WTC11 (cell line): ENCODE results near the gene TCOF1. TPM values are rescaled to one million over a fixed set of nuclear protein-coding genes. Genes with fewer than 3 reads are reported as not detected.

Experiments
- ATAC-seq: fragments of 200-7000 bp; cut with Tn5 transposase; 2 replicates; pipeline ENCODE4 v1.10.0; 2021; ENCODE audit warnings: mild to moderate bottlenecking, moderate library complexity
- CTCF ChIA-PET: fragments of 300-600 bp; sonication (Branson Sonifier 250); formaldehyde crosslinking; loops from one replicate; lab custom pipeline; 2021; ENCODE audit warnings: antibody characterized with exemption; lab: Charles Lee
- POLR2A ChIA-PET: fragments of 350-600 bp; sonication (Branson Sonifier 250); formaldehyde crosslinking; loops from one replicate; lab custom pipeline; 2021; ENCODE audit warnings: antibody characterized with exemption; lab: Charles Lee
- DNase-seq: peaks from one replicate; pipeline ENCODE4 v3.0.0; 2021; ENCODE audit warnings: low spot score
- H3K27ac Mint-ChIP-seq: 2 replicates; pipeline ENCODE4 v1.8.0; 2021; ENCODE audit warnings: mixed read lengths
- H3K27me3 Mint-ChIP-seq: 2 replicates; pipeline ENCODE4 v1.8.0; 2021; ENCODE audit warnings: low read depth, mild to moderate bottlenecking, moderate library complexity, mixed read lengths
- H3K36me3 Mint-ChIP-seq: 2 replicates; pipeline ENCODE4 v1.8.0; 2021; ENCODE audit warnings: mixed read lengths
- H3K4me1 Mint-ChIP-seq: 2 replicates; pipeline ENCODE4 v1.8.0; 2022; ENCODE audit warnings: mixed read lengths
- H3K4me3 Mint-ChIP-seq: 2 replicates; pipeline ENCODE4 v1.8.0; 2021; ENCODE audit warnings: mild to moderate bottlenecking, moderate library complexity, mixed read lengths
- H3K9me3 Mint-ChIP-seq: 2 replicates; pipeline ENCODE4 v1.8.0; 2021; ENCODE audit warnings: mixed read lengths
- CREB1 ChIP-seq: sonication (generic); formaldehyde crosslinking; IDR thresholded peaks from 2 replicates; pipeline ENCODE4 v1.8.0; 2023; ENCODE audit warnings: mild to moderate bottlenecking, missing genetic modification reagents
- FOXJ3 ChIP-seq: sonication (generic); formaldehyde crosslinking; IDR thresholded peaks from 2 replicates; pipeline ENCODE4 v1.9.0; 2021; ENCODE audit warnings: missing genetic modification reagents, mild to moderate bottlenecking, borderline replicate concordance
- FOXP1 ChIP-seq: sonication (generic); formaldehyde crosslinking; IDR thresholded peaks from 2 replicates; pipeline ENCODE4 v1.8.0; 2022; ENCODE audit warnings: missing genetic modification reagents, mild to moderate bottlenecking, moderate library complexity, borderline replicate concordance
- JAZF1 ChIP-seq: fragments of 250-450 bp; sonication (Bioruptor Pico); IDR thresholded peaks from 2 replicates; pipeline ENCODE4 v1.9.0; 2021; ENCODE audit warnings: moderate library complexity, mild to moderate bottlenecking, inconsistent platforms
- NFE2L1 ChIP-seq: sonication (generic); formaldehyde crosslinking; IDR thresholded peaks from 2 replicates; pipeline ENCODE4 v1.8.1; 2023; ENCODE audit warnings: missing genetic modification reagents
- SMAD3 ChIP-seq: sonication (generic); formaldehyde crosslinking; IDR thresholded peaks from 2 replicates; pipeline ENCODE4 v1.8.0; 2022; ENCODE audit warnings: missing genetic modification reagents, mild to moderate bottlenecking, borderline replicate concordance
- SP1 ChIP-seq: sonication (generic); formaldehyde crosslinking; conservative IDR thresholded peaks from 2 replicates; pipeline ENCODE4 v1.8.1; 2022; ENCODE audit warnings: missing genetic modification reagents
- ZBTB21 ChIP-seq: sonication (generic); formaldehyde crosslinking; IDR thresholded peaks from 2 replicates; pipeline ENCODE4 v1.8.1; 2023; ENCODE audit warnings: mild to moderate bottlenecking, missing genetic modification reagents, borderline replicate concordance
- ZNF219 ChIP-seq: sonication (generic); formaldehyde crosslinking; IDR thresholded peaks from 2 replicates; pipeline ENCODE4 v1.8.0; 2023; ENCODE audit warnings: missing genetic modification reagents, mild to moderate bottlenecking, borderline replicate concordance
- total RNA-seq: library from RNA; stranded (reverse); gene quantifications from 3 replicates; pipeline ENCODE4 v1.2.3, GENCODE V29; 2021
- TF ChIP-seq, protein P1 (sequence below): sonication (generic); formaldehyde crosslinking; IDR thresholded peaks from 2 replicates; pipeline ENCODE4 v1.8.0; 2022; ENCODE audit warnings: mild to moderate bottlenecking, missing genetic modification reagents
- TF ChIP-seq, protein P2 (sequence below): sonication (generic); formaldehyde crosslinking; IDR thresholded peaks from 2 replicates; pipeline ENCODE4 v1.8.1; 2023; ENCODE audit warnings: mild to moderate bottlenecking, missing genetic modification reagents, moderate library complexity
- TF ChIP-seq, protein P3 (sequence below): sonication (generic); formaldehyde crosslinking; IDR thresholded peaks from 2 replicates; pipeline ENCODE4 v1.8.1; 2023; ENCODE audit warnings: mild to moderate bottlenecking, missing genetic modification reagents, borderline replicate concordance
- TF ChIP-seq, protein P4 (sequence below): sonication (generic); formaldehyde crosslinking; IDR thresholded peaks from 2 replicates; pipeline ENCODE4 v1.8.1; 2022; ENCODE audit warnings: low read depth, missing genetic modification reagents, borderline replicate concordance
- TF ChIP-seq, protein P5 (sequence below): sonication (generic); formaldehyde crosslinking; IDR thresholded peaks from 2 replicates; pipeline ENCODE4 v1.8.1; 2022; ENCODE audit warnings: low read depth, mild to moderate bottlenecking, moderate library complexity, missing genetic modification reagents, borderline replicate concordance
- TF ChIP-seq, protein P6 (sequence below): sonication (generic); formaldehyde crosslinking; conservative IDR thresholded peaks from 2 replicates; pipeline ENCODE4 v1.8.1; 2023; ENCODE audit warnings: mild to moderate bottlenecking, low read depth, missing genetic modification reagents, moderate library complexity

The TCOF1 gene
- total RNA-seq, 1 experiment from 2014 or later: 174 TPM

DNA sequence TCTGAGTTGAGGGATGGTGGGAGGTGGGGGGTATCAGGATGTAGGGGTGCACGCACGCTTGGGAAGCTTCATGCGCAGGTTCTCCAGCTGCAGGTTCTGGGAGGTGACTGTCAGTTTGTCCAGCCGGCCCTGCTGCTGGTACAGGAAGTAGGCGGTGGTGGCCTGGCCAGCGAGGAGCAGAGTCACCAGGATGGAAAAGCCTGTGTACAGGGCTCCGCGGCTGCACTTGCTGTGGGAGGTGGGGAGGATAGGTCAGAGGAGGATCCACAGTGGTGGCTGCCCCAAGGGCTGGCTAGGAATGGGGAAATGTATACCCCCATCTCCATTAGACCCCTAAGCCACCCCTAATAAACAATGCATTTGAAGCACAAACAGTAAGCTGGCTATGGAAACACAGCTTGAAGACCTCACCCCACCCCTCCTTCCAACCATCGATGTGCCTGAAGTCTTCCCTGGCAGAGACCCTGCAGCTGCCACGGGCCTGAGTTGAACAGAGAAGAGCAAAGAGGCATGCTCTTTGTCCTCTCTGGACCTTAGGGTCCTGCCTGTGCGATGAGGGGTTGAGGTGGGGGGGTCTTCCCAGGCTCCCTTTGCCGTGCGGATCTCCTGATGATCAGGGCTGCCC is 49.7 kb downstream of the TCOF1 start (continued):
- TF ChIP-seq JAZF1 (CRISPR knock-in tag): no peak
- TF ChIP-seq, protein P1, sequence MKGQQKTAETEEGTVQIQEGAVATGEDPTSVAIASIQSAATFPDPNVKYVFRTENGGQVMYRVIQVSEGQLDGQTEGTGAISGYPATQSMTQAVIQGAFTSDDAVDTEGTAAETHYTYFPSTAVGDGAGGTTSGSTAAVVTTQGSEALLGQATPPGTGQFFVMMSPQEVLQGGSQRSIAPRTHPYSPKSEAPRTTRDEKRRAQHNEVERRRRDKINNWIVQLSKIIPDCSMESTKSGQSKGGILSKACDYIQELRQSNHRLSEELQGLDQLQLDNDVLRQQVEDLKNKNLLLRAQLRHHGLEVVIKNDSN (CRISPR knock-in tag): no peak

DNA sequence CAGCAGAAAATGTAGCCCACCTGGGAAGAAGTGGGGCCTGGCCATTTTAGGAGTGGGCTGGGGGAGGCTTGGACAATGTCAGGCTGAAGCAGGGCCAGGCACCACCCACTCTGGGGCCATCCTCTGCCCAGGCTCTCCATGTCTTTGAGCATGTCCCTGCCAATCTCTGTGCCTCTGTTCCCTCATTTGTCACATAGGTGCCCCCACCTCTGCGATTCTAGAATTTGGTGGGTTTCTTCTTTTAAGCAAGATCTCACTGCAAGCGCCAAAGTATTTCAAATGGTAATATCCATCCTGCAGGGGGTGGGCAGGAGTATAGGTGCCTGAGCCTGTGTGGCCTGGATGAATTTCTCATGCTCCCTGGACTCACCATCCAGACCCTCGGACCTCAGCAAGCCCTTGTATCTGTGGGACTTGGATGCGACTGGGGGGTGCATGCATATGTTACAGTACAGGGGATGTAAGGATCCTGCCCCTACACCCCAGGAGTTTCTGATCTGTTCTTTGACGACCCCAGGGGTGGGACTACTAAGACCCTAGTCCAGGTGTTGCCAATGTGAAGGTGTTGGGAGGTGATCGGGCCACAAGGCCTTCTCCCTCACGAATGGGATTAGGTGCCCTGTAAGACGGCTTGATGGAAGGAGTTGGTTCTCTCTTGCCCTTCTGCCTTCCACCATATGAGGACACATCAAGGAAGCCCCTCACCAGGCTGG is 50.9 kb downstream of the TCOF1 start:
- no peak for DNase-seq
- TF ChIP-seq, protein P2, sequence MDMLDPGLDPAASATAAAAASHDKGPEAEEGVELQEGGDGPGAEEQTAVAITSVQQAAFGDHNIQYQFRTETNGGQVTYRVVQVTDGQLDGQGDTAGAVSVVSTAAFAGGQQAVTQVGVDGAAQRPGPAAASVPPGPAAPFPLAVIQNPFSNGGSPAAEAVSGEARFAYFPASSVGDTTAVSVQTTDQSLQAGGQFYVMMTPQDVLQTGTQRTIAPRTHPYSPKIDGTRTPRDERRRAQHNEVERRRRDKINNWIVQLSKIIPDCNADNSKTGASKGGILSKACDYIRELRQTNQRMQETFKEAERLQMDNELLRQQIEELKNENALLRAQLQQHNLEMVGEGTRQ (CRISPR knock-in tag): no peak
- TF ChIP-seq, protein P3, sequence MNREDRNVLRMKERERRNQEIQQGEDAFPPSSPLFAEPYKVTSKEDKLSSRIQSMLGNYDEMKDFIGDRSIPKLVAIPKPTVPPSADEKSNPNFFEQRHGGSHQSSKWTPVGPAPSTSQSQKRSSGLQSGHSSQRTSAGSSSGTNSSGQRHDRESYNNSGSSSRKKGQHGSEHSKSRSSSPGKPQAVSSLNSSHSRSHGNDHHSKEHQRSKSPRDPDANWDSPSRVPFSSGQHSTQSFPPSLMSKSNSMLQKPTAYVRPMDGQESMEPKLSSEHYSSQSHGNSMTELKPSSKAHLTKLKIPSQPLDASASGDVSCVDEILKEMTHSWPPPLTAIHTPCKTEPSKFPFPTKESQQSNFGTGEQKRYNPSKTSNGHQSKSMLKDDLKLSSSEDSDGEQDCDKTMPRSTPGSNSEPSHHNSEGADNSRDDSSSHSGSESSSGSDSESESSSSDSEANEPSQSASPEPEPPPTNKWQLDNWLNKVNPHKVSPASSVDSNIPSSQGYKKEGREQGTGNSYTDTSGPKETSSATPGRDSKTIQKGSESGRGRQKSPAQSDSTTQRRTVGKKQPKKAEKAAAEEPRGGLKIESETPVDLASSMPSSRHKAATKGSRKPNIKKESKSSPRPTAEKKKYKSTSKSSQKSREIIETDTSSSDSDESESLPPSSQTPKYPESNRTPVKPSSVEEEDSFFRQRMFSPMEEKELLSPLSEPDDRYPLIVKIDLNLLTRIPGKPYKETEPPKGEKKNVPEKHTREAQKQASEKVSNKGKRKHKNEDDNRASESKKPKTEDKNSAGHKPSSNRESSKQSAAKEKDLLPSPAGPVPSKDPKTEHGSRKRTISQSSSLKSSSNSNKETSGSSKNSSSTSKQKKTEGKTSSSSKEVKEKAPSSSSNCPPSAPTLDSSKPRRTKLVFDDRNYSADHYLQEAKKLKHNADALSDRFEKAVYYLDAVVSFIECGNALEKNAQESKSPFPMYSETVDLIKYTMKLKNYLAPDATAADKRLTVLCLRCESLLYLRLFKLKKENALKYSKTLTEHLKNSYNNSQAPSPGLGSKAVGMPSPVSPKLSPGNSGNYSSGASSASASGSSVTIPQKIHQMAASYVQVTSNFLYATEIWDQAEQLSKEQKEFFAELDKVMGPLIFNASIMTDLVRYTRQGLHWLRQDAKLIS: no peak
- TF ChIP-seq SMAD3 (CRISPR knock-in tag) (no peak), ZBTB21 (CRISPR knock-in tag) (no peak), FOXP1 (no peak), CREB1 (CRISPR knock-in tag) (no peak), ZNF219 (no peak), NFE2L1 (no peak), FOXJ3 (CRISPR knock-in tag) (no peak), SP1 (CRISPR knock-in tag) (no peak)
- TF ChIP-seq, protein P4, sequence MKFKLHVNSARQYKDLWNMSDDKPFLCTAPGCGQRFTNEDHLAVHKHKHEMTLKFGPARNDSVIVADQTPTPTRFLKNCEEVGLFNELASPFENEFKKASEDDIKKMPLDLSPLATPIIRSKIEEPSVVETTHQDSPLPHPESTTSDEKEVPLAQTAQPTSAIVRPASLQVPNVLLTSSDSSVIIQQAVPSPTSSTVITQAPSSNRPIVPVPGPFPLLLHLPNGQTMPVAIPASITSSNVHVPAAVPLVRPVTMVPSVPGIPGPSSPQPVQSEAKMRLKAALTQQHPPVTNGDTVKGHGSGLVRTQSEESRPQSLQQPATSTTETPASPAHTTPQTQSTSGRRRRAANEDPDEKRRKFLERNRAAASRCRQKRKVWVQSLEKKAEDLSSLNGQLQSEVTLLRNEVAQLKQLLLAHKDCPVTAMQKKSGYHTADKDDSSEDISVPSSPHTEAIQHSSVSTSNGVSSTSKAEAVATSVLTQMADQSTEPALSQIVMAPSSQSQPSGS (CRISPR knock-in tag): no peak
- TF ChIP-seq, protein P5, sequence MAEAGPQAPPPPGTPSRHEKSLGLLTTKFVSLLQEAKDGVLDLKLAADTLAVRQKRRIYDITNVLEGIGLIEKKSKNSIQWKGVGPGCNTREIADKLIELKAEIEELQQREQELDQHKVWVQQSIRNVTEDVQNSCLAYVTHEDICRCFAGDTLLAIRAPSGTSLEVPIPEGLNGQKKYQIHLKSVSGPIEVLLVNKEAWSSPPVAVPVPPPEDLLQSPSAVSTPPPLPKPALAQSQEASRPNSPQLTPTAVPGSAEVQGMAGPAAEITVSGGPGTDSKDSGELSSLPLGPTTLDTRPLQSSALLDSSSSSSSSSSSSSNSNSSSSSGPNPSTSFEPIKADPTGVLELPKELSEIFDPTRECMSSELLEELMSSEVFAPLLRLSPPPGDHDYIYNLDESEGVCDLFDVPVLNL: no peak
- TF ChIP-seq, protein P6, sequence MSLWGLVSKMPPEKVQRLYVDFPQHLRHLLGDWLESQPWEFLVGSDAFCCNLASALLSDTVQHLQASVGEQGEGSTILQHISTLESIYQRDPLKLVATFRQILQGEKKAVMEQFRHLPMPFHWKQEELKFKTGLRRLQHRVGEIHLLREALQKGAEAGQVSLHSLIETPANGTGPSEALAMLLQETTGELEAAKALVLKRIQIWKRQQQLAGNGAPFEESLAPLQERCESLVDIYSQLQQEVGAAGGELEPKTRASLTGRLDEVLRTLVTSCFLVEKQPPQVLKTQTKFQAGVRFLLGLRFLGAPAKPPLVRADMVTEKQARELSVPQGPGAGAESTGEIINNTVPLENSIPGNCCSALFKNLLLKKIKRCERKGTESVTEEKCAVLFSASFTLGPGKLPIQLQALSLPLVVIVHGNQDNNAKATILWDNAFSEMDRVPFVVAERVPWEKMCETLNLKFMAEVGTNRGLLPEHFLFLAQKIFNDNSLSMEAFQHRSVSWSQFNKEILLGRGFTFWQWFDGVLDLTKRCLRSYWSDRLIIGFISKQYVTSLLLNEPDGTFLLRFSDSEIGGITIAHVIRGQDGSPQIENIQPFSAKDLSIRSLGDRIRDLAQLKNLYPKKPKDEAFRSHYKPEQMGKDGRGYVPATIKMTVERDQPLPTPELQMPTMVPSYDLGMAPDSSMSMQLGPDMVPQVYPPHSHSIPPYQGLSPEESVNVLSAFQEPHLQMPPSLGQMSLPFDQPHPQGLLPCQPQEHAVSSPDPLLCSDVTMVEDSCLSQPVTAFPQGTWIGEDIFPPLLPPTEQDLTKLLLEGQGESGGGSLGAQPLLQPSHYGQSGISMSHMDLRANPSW: no peak
- POLR2A ChIA-PET: no interaction called here
- no peaks in the 10 kb centered on the region for H3K27me3 Mint-ChIP-seq
- CTCF ChIA-PET: interaction anchor here (2.5 to 4.9 kb wide), 2 partner anchors 9 to 11 kb away, joined by 12 to 41 read pairs; no protein-coding TSS in a partner anchor
- no peak overlapping the region for H3K27ac Mint-ChIP-seq
- no peak for ATAC-seq
- peaks cover 35% of the 10 kb centered on the region for H3K4me1 Mint-ChIP-seq
- no peaks in the 10 kb centered on the region for H3K36me3 Mint-ChIP-seq
- H3K9me3 Mint-ChIP-seq: no peaks in the 10 kb centered on the region
- H3K4me3 Mint-ChIP-seq: no peak overlapping the region
